ENCODE results near the gene ALMS1. TPM values are rescaled to one million over a fixed set of nuclear protein-coding genes. Genes with fewer than 3 reads are reported as not detected.
"Not testable (repeated sequence)": the region's sequence is repeated elsewhere in the genome, so short reads cannot be mapped to it uniquely, and the experiment has no call there.

The ALMS1 gene
- total RNA-seq, 1 experiment from 2014 or later = 14.3 TPM

- in situ Hi-C loops (cut with HindIII; ENCODE audit: low pct_unique_long_range_greater_than_20kb, low sequenced_read_pairs) = no loop called here
- DNase-seq (ENCODE audit: low read depth, low spot score) = no peak
Observed at GRCh38 chr2:73457982-73458381, 72.3 kb downstream of the ALMS1 start.

GRCh38 chr2:73462388-73462787, 76.8 kb downstream of the ALMS1 start:
- in situ Hi-C loops (cut with HindIII; ENCODE audit: low pct_unique_long_range_greater_than_20kb, low sequenced_read_pairs); DNase-seq (ENCODE audit: low read depth, low spot score): not testable (repeated sequence)

- in situ Hi-C loops (cut with HindIII; ENCODE audit: low pct_unique_long_range_greater_than_20kb, low sequenced_read_pairs) = no loop called here
- DNase-seq (ENCODE audit: low read depth, low spot score) = peak; percentile 59
Observed at GRCh38 chr2:73468376-73468775, 82.7 kb downstream of the ALMS1 start.

GRCh38 chr2:73483874-73484273, 98.2 kb downstream of the ALMS1 start:
- in situ Hi-C loops (cut with HindIII; ENCODE audit: low pct_unique_long_range_greater_than_20kb, low sequenced_read_pairs); DNase-seq (ENCODE audit: low read depth, low spot score): not testable (repeated sequence)

- in situ Hi-C loops (cut with HindIII; ENCODE audit: low pct_unique_long_range_greater_than_20kb, low sequenced_read_pairs) = no loop called here
- no peak for DNase-seq (ENCODE audit: low read depth, low spot score)
Observed at GRCh38 chr2:73487112-73487657, 101.5 kb downstream of the ALMS1 start.

GRCh38 chr2:73488079-73488478, 102.4 kb downstream of the ALMS1 start:
- in situ Hi-C loops (cut with HindIII; ENCODE audit: low pct_unique_long_range_greater_than_20kb, low sequenced_read_pairs) = no loop called here
- no peak for DNase-seq (ENCODE audit: low read depth, low spot score)

GRCh38 chr2:73489053-73489452, 103.4 kb downstream of the ALMS1 start:
- in situ Hi-C loops (cut with HindIII; ENCODE audit: low pct_unique_long_range_greater_than_20kb, low sequenced_read_pairs) = no loop called here
- no peak for DNase-seq (ENCODE audit: low read depth, low spot score)

GRCh38 chr2:73494031-73494430, 108.4 kb downstream of the ALMS1 start:
- in situ Hi-C loops (cut with HindIII; ENCODE audit: low pct_unique_long_range_greater_than_20kb, low sequenced_read_pairs) = no loop called here
- DNase-seq (ENCODE audit: low read depth, low spot score) = no peak

GRCh38 chr2:73503992-73504570, 118.4 kb downstream of the ALMS1 start:
- DNase-seq (ENCODE audit: low read depth, low spot score) = no peak
- in situ Hi-C loops (cut with HindIII; ENCODE audit: low pct_unique_long_range_greater_than_20kb, low sequenced_read_pairs) = no loop called here

- DNase-seq (ENCODE audit: low read depth, low spot score); in situ Hi-C loops (cut with HindIII; ENCODE audit: low pct_unique_long_range_greater_than_20kb, low sequenced_read_pairs): not testable (repeated sequence)
Observed at GRCh38 chr2:73504850-73505249, 119.2 kb downstream of the ALMS1 start.

- in situ Hi-C loops (cut with HindIII; ENCODE audit: low pct_unique_long_range_greater_than_20kb, low sequenced_read_pairs); DNase-seq (ENCODE audit: low read depth, low spot score): not testable (repeated sequence)
Observed at GRCh38 chr2:73510470-73510869, 124.8 kb downstream of the ALMS1 start.

- in situ Hi-C loops (cut with HindIII; ENCODE audit: low pct_unique_long_range_greater_than_20kb, low sequenced_read_pairs) = no loop called here
Observed at GRCh38 chr2:73516033-73516432, 130.4 kb downstream of the ALMS1 start.

GRCh38 chr2:73528688-73529087, 143.1 kb downstream of the ALMS1 start:
- in situ Hi-C loops (cut with HindIII; ENCODE audit: low pct_unique_long_range_greater_than_20kb, low sequenced_read_pairs) = no loop called here
- DNase-seq (ENCODE audit: low read depth, low spot score) = no peak

More at GRCh38 chr2:73516033-73516432, 130.4 kb downstream of the ALMS1 start:
- DNase-seq (ENCODE audit: low read depth, low spot score) = no peak

- in situ Hi-C loops (cut with HindIII; ENCODE audit: low pct_unique_long_range_greater_than_20kb, low sequenced_read_pairs); DNase-seq (ENCODE audit: low read depth, low spot score): not testable (repeated sequence)
Observed at GRCh38 chr2:73530773-73531172, 145.1 kb downstream of the ALMS1 start.

GRCh38 chr2:73532381-73532780, 146.7 kb downstream of the ALMS1 start:
- in situ Hi-C loops (cut with HindIII; ENCODE audit: low pct_unique_long_range_greater_than_20kb, low sequenced_read_pairs) = no loop called here
- DNase-seq (ENCODE audit: low read depth, low spot score) = no peak

- no peak for DNase-seq (ENCODE audit: low read depth, low spot score)
- in situ Hi-C loops (cut with HindIII; ENCODE audit: low pct_unique_long_range_greater_than_20kb, low sequenced_read_pairs) = no loop called here
Observed at GRCh38 chr2:73536133-73536840, 150.7 kb downstream of the ALMS1 start.

GRCh38 chr2:73560875-73561274, 175.2 kb downstream of the ALMS1 start:
- DNase-seq (ENCODE audit: low read depth, low spot score); in situ Hi-C loops (cut with HindIII; ENCODE audit: low pct_unique_long_range_greater_than_20kb, low sequenced_read_pairs): not testable (repeated sequence)

GRCh38 chr2:73561422-73561821, 175.8 kb downstream of the ALMS1 start:
- in situ Hi-C loops (cut with HindIII; ENCODE audit: low pct_unique_long_range_greater_than_20kb, low sequenced_read_pairs) = no loop called here
- DNase-seq (ENCODE audit: low read depth, low spot score) = no peak

GRCh38 chr2:73564986-73565385, 179.3 kb downstream of the ALMS1 start:
- in situ Hi-C loops (cut with HindIII; ENCODE audit: low pct_unique_long_range_greater_than_20kb, low sequenced_read_pairs) = no loop called here
- no peak for DNase-seq (ENCODE audit: low read depth, low spot score)
